NCI-H526 treated with DMSO at 0.1 percent for 48 hours (cell line): ENCODE data around the gene GLRX3.

Experiments
- DNase-seq: peaks from one replicate; lab custom pipeline; 2025; lab: John Stamatoyannopoulos, UW

GLRX3 gene

GRCh38 chr10:130208807-130209206 lies 72.6 kb downstream of the GLRX3 start:
- no peak for DNase-seq

- no peak for DNase-seq
Observed at GRCh38 chr10:130212746-130213145, 76.6 kb downstream of the GLRX3 start.

- DNase-seq: no peak
Observed at GRCh38 chr10:130213286-130214080, 77.3 kb downstream of the GLRX3 start.

- DNase-seq: no peak
Observed at GRCh38 chr10:130214431-130214830, 78.2 kb downstream of the GLRX3 start.

GRCh38 chr10:130215151-130215930 lies 79.2 kb downstream of the GLRX3 start:
- no peak for DNase-seq

GRCh38 chr10:130215931-130216231 lies 79.7 kb downstream of the GLRX3 start:
- no peak for DNase-seq

- DNase-seq: no peak
Observed at GRCh38 chr10:130218181-130218641, 82.0 kb downstream of the GLRX3 start.

GRCh38 chr10:130218936-130219335 lies 82.7 kb downstream of the GLRX3 start:
- no peak for DNase-seq

GRCh38 chr10:130220251-130221185 lies 84.3 kb downstream of the GLRX3 start:
- DNase-seq: no peak

- no peak for DNase-seq
Observed at GRCh38 chr10:130221456-130222375, 85.5 kb downstream of the GLRX3 start.

GRCh38 chr10:130222381-130222780 lies 86.2 kb downstream of the GLRX3 start:
- no peak for DNase-seq

GRCh38 chr10:130224228-130224627 lies 88.0 kb downstream of the GLRX3 start:
- DNase-seq: no peak

GRCh38 chr10:130226012-130226411 lies 89.8 kb downstream of the GLRX3 start:
- no peak for DNase-seq

- DNase-seq: no peak
Observed at GRCh38 chr10:130227883-130228282, 91.7 kb downstream of the GLRX3 start.
